ENCODE results near the gene SH3D21. TPM values are rescaled to one million over a fixed set of nuclear protein-coding genes. Genes with fewer than 3 reads are reported as not detected.

Gene SH3D21
- total and polyA plus RNA-seq, 3 experiments from 2014 or later = 2.5 to 2.6 TPM; not detected in 1

- CTCF ChIA-PET = interaction anchor here (0.9 to 5.0 kb wide), 8 partner anchors 13 to 188 kb away, joined by 3 to 31 read pairs (median 6); partner anchors contain the start of genes SH3D21, THRAP3 and TRAPPC3
- Mint-ChIP-seq H3K4me1 (peaks cover 11 to 22% (median 14%) of the 10 kb centered on the region in 3 donors), H3K27me3 (no peaks in the 10 kb centered on the region), H3K4me3 (no peak overlapping the region), H3K36me3 (peaks cover 5 to 92% (median 15%) of the 10 kb centered on the region in 3 donors), H3K27ac (peak overlapping the region in 2 of 8 donors; percentile 21 to 68), H3K9me3 (no peaks in the 10 kb centered on the region)
- H3K9me3 ChIP-seq (ENCODE audit: low read length) = no peaks in the 10 kb centered on the region
- peaks cover 5% of the 10 kb centered on the region for H3K4me1 ChIP-seq (ENCODE audit: insufficient read depth, low read length)
- H3K27me3 ChIP-seq (ENCODE audit: insufficient read depth, low read length, poor library complexity, severe bottlenecking) = no peaks in the 10 kb centered on the region
- H3K4me3 ChIP-seq (ENCODE audit: low read length) = no peak overlapping the region
- POLR2A ChIA-PET = interaction anchor here (1.9 kb wide), 1 partner anchor 99 kb away, joined by 5 read pairs; no protein-coding TSS in a partner anchor
- H3K36me3 ChIP-seq (ENCODE audit: insufficient read depth, low read length) = peaks cover 74% of the 10 kb centered on the region
- H3K27ac ChIP-seq (ENCODE audit: low read depth, low read length) = no peak overlapping the region
- no peak for DNase-seq
These were observed 19.4 kb upstream of the SH3D21 start for GRCh38 chr1:36286802-36287201.

GRCh38 chr1:36287595-36287994 lies 18.6 kb upstream of the SH3D21 start:
- peaks cover 5 to 94% (median 15%) of the 10 kb centered on the region in 3 donors for H3K36me3 Mint-ChIP-seq
- DNase-seq = no peak
- H3K4me3 Mint-ChIP-seq = no peak overlapping the region
- Histone ChIP-seq H3K4me3 (ENCODE audit: low read length) (no peak overlapping the region), H3K9me3 (ENCODE audit: low read length) (no peaks in the 10 kb centered on the region), H3K36me3 (ENCODE audit: insufficient read depth, low read length) (peaks cover 76% of the 10 kb centered on the region), H3K27me3 (ENCODE audit: insufficient read depth, low read length, poor library complexity, severe bottlenecking) (no peaks in the 10 kb centered on the region), H3K27ac (ENCODE audit: low read depth, low read length) (no peak overlapping the region), H3K4me1 (ENCODE audit: insufficient read depth, low read length) (peaks cover 5% of the 10 kb centered on the region)
- H3K27me3 Mint-ChIP-seq = no peaks in the 10 kb centered on the region
- H3K4me1 Mint-ChIP-seq = peaks cover 11 to 20% (median 11%) of the 10 kb centered on the region in 3 donors
- CTCF ChIA-PET = interaction anchor here (0.9 to 5.0 kb wide), 4 partner anchors 13 to 138 kb away, joined by 3 to 31 read pairs (median 8); partner anchors contain the start of genes THRAP3 and TRAPPC3
- POLR2A ChIA-PET = no interaction called here
- H3K9me3 Mint-ChIP-seq = no peaks in the 10 kb centered on the region
- peak overlapping the region in 6 of 8 donors; percentile 30 to 76 (median 49) for H3K27ac Mint-ChIP-seq

GRCh38 chr1:36295390-36295789 lies 10.8 kb upstream of the SH3D21 start:
- H3K4me1 ChIP-seq (ENCODE audit: insufficient read depth, low read length) = no peaks in the 10 kb centered on the region
- CTCF ChIA-PET = no interaction called here
- DNase-seq = no peak
- Mint-ChIP-seq H3K4me1 (peaks cover 0 to 5% (median 4%) of the 10 kb centered on the region in 3 donors), H3K27me3 (no peaks in the 10 kb centered on the region), H3K36me3 (peaks cover 0 to 84% (median 11%) of the 10 kb centered on the region in 3 donors), H3K27ac (peak overlapping the region in 3 of 8 donors; percentile 21 to 66 (median 44)), H3K9me3 (no peaks in the 10 kb centered on the region), H3K4me3 (no peak overlapping the region)
- H3K4me3 ChIP-seq (ENCODE audit: low read length) = no peak overlapping the region
- no peaks in the 10 kb centered on the region for H3K27me3 ChIP-seq (ENCODE audit: insufficient read depth, low read length, poor library complexity, severe bottlenecking)
- H3K9me3 ChIP-seq (ENCODE audit: low read length) = no peaks in the 10 kb centered on the region
- POLR2A ChIA-PET = no interaction called here
- H3K27ac ChIP-seq (ENCODE audit: low read depth, low read length) = no peak overlapping the region
- peaks cover 54% of the 10 kb centered on the region for H3K36me3 ChIP-seq (ENCODE audit: insufficient read depth, low read length)

- peaks cover 0 to 84% (median 19%) of the 10 kb centered on the region in 3 donors for H3K36me3 Mint-ChIP-seq
- DNase-seq = no peak
- Histone ChIP-seq H3K9me3 (ENCODE audit: low read length) (no peaks in the 10 kb centered on the region), H3K4me1 (ENCODE audit: insufficient read depth, low read length) (no peaks in the 10 kb centered on the region), H3K27ac (ENCODE audit: low read depth, low read length) (no peak overlapping the region), H3K36me3 (ENCODE audit: insufficient read depth, low read length) (peaks cover 55% of the 10 kb centered on the region), H3K4me3 (ENCODE audit: low read length) (no peak overlapping the region), H3K27me3 (ENCODE audit: insufficient read depth, low read length, poor library complexity, severe bottlenecking) (no peaks in the 10 kb centered on the region)
- no peak overlapping the region for H3K4me3 Mint-ChIP-seq
- no peaks in the 10 kb centered on the region for H3K9me3 Mint-ChIP-seq
- H3K27me3 Mint-ChIP-seq = no peaks in the 10 kb centered on the region
- peak overlapping the region in 3 of 8 donors; percentile 2 to 60 (median 56) for H3K27ac Mint-ChIP-seq
- ChIA-PET POLR2A (no interaction called here), CTCF (interaction anchor here (1.0 to 1.4 kb wide), 2 partner anchors 109 to 148 kb away, joined by 3 read pairs; partner anchors contain the start of gene TRAPPC3)
- H3K4me1 Mint-ChIP-seq = peaks cover 0 to 5% (median 4%) of the 10 kb centered on the region in 3 donors
These were observed 9.1 kb upstream of the SH3D21 start for GRCh38 chr1:36297062-36297461.

- H3K36me3 ChIP-seq (ENCODE audit: insufficient read depth, low read length) = peaks cover 53% of the 10 kb centered on the region
- no peak overlapping the region for H3K27ac Mint-ChIP-seq
These were observed 7.5 kb upstream of the SH3D21 start for GRCh38 chr1:36298640-36299039.

GRCh38 chr1:36300526-36300925 lies 5.6 kb upstream of the SH3D21 start:
- POLR2A ChIA-PET = no interaction called here

More at GRCh38 chr1:36298640-36299039, 7.5 kb upstream of the SH3D21 start:
- Histone ChIP-seq H3K27ac (ENCODE audit: low read depth, low read length) (no peak overlapping the region), H3K4me3 (ENCODE audit: low read length) (no peak overlapping the region), H3K4me1 (ENCODE audit: insufficient read depth, low read length) (no peaks in the 10 kb centered on the region), H3K9me3 (ENCODE audit: low read length) (no peaks in the 10 kb centered on the region), H3K27me3 (ENCODE audit: insufficient read depth, low read length, poor library complexity, severe bottlenecking) (no peaks in the 10 kb centered on the region)
- ChIA-PET CTCF (interaction anchor here (1.2 to 1.6 kb wide), 2 partner anchors 13 to 15 kb away, joined by 4 read pairs; no protein-coding TSS in a partner anchor), POLR2A (interaction anchor here (0.6 to 1.0 kb wide), 2 partner anchors 9 to 50 kb away, joined by 3 to 4 read pairs; no protein-coding TSS in a partner anchor)
- DNase-seq = no peak
- Mint-ChIP-seq H3K27me3 (no peaks in the 10 kb centered on the region), H3K36me3 (peaks cover 0 to 86% (median 25%) of the 10 kb centered on the region in 3 donors), H3K4me3 (no peak overlapping the region), H3K4me1 (peaks cover 0 to 5% (median 0%) of the 10 kb centered on the region in 3 donors), H3K9me3 (no peaks in the 10 kb centered on the region)

GRCh38 chr1:36301220-36301619 lies 4.9 kb upstream of the SH3D21 start:
- H3K27me3 Mint-ChIP-seq = no peaks in the 10 kb centered on the region
- Histone ChIP-seq H3K27ac (ENCODE audit: low read depth, low read length) (no peak overlapping the region), H3K36me3 (ENCODE audit: insufficient read depth, low read length) (peaks cover 48% of the 10 kb centered on the region), H3K4me1 (ENCODE audit: insufficient read depth, low read length) (peaks cover 5% of the 10 kb centered on the region), H3K4me3 (ENCODE audit: low read length) (no peak overlapping the region), H3K9me3 (ENCODE audit: low read length) (no peaks in the 10 kb centered on the region), H3K27me3 (ENCODE audit: insufficient read depth, low read length, poor library complexity, severe bottlenecking) (no peaks in the 10 kb centered on the region)
- no peak for DNase-seq
- peak overlapping the region in 2 of 8 donors; percentile 20 to 60 for H3K27ac Mint-ChIP-seq
- ChIA-PET POLR2A (no interaction called here), CTCF (interaction anchor here (1.3 kb wide), 1 partner anchor 19 kb away, joined by 3 read pairs; no protein-coding TSS in a partner anchor)
- H3K4me1 Mint-ChIP-seq = peaks cover 7 to 8% (median 7%) of the 10 kb centered on the region in 3 donors
- no peak overlapping the region for H3K4me3 Mint-ChIP-seq
- no peaks in the 10 kb centered on the region for H3K9me3 Mint-ChIP-seq
- H3K36me3 Mint-ChIP-seq = peaks cover 0 to 77% (median 19%) of the 10 kb centered on the region in 3 donors

More at GRCh38 chr1:36300526-36300925, 5.6 kb upstream of the SH3D21 start:
- Mint-ChIP-seq H3K27me3 (no peaks in the 10 kb centered on the region), H3K4me3 (no peak overlapping the region), H3K4me1 (peaks cover 3 to 6% (median 5%) of the 10 kb centered on the region in 3 donors), H3K9me3 (no peaks in the 10 kb centered on the region), H3K27ac (peak overlapping the region in 4 of 8 donors; percentile 38 to 63 (median 52)), H3K36me3 (peaks cover 0 to 83% (median 20%) of the 10 kb centered on the region in 3 donors)
- CTCF ChIA-PET = interaction anchor here (1.3 to 1.5 kb wide), 4 partner anchors 13 to 151 kb away, joined by 3 to 5 read pairs (median 4); partner anchors contain the start of gene TRAPPC3
- no peak overlapping the region for H3K4me3 ChIP-seq (ENCODE audit: low read length)
- H3K27me3 ChIP-seq (ENCODE audit: insufficient read depth, low read length, poor library complexity, severe bottlenecking) = no peaks in the 10 kb centered on the region
- H3K9me3 ChIP-seq (ENCODE audit: low read length) = no peaks in the 10 kb centered on the region
- H3K27ac ChIP-seq (ENCODE audit: low read depth, low read length) = no peak overlapping the region
- no peak for DNase-seq
- peaks cover 51% of the 10 kb centered on the region for H3K36me3 ChIP-seq (ENCODE audit: insufficient read depth, low read length)
- no peaks in the 10 kb centered on the region for H3K4me1 ChIP-seq (ENCODE audit: insufficient read depth, low read length)

- no peak for DNase-seq
- Histone ChIP-seq H3K36me3 (ENCODE audit: insufficient read depth, low read length) (peaks cover 39% of the 10 kb centered on the region), H3K9me3 (ENCODE audit: low read length) (no peaks in the 10 kb centered on the region), H3K4me1 (ENCODE audit: insufficient read depth, low read length) (peaks cover 14% of the 10 kb centered on the region), H3K27me3 (ENCODE audit: insufficient read depth, low read length, poor library complexity, severe bottlenecking) (no peaks in the 10 kb centered on the region), H3K4me3 (ENCODE audit: low read length) (no peak overlapping the region), H3K27ac (ENCODE audit: low read depth, low read length) (no peak overlapping the region)
- ChIA-PET CTCF (interaction anchor here (1.0 kb wide), 1 partner anchor 18 kb away, joined by 4 read pairs; no protein-coding TSS in a partner anchor), POLR2A (no interaction called here)
- Mint-ChIP-seq H3K4me1 (peaks cover 12 to 18% (median 17%) of the 10 kb centered on the region in 3 donors), H3K9me3 (no peaks in the 10 kb centered on the region), H3K4me3 (peak overlapping the region in 2 of 7 donors; percentile 33 to 63), H3K27me3 (no peaks in the 10 kb centered on the region), H3K27ac (peak overlapping the region in 4 of 8 donors; percentile 2 to 74 (median 30)), H3K36me3 (peaks cover 0 to 64% (median 17%) of the 10 kb centered on the region in 3 donors)
These were observed 2.9 kb upstream of the SH3D21 start for GRCh38 chr1:36303244-36303643.
